ENCODE results near the gene FKBP2.

FKBP2 gene

DNA sequence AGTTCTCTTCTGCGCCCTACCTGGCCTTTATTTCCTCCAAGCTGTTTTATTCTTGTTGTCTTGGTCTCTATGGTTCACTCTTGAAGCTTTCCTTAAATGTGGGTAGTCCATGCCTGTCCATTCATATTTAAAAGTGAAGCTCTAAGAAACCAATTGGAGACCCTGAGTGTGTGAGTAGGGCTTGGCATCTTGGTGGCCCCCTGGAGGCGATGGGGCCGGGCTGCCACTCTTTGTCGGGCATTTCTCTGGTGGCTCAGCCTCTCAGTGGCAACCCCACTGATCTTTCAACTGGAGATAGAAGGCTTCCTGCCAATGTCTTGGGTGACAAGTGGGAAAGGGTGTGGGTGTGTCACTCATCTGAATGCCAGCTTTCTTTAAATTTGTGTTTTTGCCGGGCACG lies 24.0 kb upstream of the FKBP2 start:
- no peaks in the 10 kb centered on the region for H3K4me1 ChIP-seq (ENCODE audit: control insufficient read depth, insufficient read depth, low read length)
- peaks cover 0 to 9% of the 10 kb centered on the region in 2 experiments; a peak in 1 of 3 replicates for H3K36me3 ChIP-seq (ENCODE audit: control insufficient read depth in 2 of 2, insufficient read depth in 1 of 2, low read length in 2 of 2)
- ChIA-PET CTCF (interaction anchor here (0.5 to 5.2 kb wide), 6 partner anchors 12 to 969 kb away, joined by 3 to 37 read pairs (median 4); partner anchors contain the start of gene FERMT3), POLR2A (interaction anchor here (1.4 to 1.5 kb wide), 2 partner anchors 9 to 31 kb away, joined by 6 read pairs; partner anchors contain the start of genes NUDT22, STIP1 and TRPT1)
- TF ChIP-seq ZNF138 (tag by site-specific recombination; IDR thresholded peaks at IDR 0.05; ENCODE audit: borderline replicate concordance) (no peak), HOXC10 (CRISPR knock-in tag; IDR thresholded peaks at IDR 0.05) (no peak), ZNF146 (tag by site-specific recombination; IDR thresholded peaks at IDR 0.05) (no peak), ZNF843 (tag by site-specific recombination; IDR thresholded peaks at IDR 0.05) (no peak), SALL2 (tag by site-specific recombination; IDR thresholded peaks at IDR 0.05; ENCODE audit: borderline replicate concordance) (no peak), ZNF169 (tag by site-specific recombination; IDR thresholded peaks at IDR 0.05) (no peak)
- TF ChIP-seq, protein P1, sequence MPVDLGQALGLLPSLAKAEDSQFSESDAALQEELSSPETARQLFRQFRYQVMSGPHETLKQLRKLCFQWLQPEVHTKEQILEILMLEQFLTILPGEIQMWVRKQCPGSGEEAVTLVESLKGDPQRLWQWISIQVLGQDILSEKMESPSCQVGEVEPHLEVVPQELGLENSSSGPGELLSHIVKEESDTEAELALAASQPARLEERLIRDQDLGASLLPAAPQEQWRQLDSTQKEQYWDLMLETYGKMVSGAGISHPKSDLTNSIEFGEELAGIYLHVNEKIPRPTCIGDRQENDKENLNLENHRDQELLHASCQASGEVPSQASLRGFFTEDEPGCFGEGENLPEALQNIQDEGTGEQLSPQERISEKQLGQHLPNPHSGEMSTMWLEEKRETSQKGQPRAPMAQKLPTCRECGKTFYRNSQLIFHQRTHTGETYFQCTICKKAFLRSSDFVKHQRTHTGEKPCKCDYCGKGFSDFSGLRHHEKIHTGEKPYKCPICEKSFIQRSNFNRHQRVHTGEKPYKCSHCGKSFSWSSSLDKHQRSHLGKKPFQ (tag by site-specific recombination; IDR thresholded peaks at IDR 0.05): no peak
- TF ChIP-seq, protein P2, sequence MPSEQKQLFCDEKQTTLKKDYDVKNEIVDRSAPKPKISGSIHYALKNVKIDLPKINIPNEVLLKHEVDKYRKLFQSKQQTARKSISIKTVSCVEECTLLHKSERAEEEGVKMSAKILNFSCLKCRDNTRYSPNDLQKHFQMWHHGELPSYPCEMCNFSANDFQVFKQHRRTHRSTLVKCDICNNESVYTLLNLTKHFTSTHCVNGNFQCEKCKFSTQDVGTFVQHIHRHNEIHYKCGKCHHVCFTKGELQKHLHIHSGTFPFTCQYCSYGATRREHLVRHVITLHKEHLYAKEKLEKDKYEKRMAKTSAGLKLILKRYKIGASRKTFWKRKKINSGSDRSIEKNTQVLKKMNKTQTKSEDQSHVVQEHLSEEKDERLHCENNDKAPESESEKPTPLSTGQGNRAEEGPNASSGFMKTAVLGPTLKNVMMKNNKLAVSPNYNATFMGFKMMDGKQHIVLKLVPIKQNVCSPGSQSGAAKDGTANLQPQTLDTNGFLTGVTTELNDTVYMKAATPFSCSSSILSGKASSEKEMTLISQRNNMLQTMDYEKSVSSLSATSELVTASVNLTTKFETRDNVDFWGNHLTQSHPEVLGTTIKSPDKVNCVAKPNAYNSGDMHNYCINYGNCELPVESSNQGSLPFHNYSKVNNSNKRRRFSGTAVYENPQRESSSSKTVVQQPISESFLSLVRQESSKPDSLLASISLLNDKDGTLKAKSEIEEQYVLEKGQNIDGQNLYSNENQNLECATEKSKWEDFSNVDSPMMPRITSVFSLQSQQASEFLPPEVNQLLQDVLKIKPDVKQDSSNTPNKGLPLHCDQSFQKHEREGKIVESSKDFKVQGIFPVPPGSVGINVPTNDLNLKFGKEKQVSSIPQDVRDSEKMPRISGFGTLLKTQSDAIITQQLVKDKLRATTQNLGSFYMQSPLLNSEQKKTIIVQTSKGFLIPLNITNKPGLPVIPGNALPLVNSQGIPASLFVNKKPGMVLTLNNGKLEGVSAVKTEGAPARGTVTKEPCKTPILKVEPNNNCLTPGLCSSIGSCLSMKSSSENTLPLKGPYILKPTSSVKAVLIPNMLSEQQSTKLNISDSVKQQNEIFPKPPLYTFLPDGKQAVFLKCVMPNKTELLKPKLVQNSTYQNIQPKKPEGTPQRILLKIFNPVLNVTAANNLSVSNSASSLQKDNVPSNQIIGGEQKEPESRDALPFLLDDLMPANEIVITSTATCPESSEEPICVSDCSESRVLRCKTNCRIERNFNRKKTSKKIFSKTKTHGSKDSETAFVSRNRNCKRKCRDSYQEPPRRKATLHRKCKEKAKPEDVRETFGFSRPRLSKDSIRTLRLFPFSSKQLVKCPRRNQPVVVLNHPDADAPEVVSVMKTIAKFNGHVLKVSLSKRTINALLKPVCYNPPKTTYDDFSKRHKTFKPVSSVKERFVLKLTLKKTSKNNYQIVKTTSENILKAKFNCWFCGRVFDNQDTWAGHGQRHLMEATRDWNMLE (tag by site-specific recombination; conservative IDR thresholded peaks at IDR 0.05; ENCODE audit: low read depth): no peak
- TF ChIP-seq, protein P3, sequence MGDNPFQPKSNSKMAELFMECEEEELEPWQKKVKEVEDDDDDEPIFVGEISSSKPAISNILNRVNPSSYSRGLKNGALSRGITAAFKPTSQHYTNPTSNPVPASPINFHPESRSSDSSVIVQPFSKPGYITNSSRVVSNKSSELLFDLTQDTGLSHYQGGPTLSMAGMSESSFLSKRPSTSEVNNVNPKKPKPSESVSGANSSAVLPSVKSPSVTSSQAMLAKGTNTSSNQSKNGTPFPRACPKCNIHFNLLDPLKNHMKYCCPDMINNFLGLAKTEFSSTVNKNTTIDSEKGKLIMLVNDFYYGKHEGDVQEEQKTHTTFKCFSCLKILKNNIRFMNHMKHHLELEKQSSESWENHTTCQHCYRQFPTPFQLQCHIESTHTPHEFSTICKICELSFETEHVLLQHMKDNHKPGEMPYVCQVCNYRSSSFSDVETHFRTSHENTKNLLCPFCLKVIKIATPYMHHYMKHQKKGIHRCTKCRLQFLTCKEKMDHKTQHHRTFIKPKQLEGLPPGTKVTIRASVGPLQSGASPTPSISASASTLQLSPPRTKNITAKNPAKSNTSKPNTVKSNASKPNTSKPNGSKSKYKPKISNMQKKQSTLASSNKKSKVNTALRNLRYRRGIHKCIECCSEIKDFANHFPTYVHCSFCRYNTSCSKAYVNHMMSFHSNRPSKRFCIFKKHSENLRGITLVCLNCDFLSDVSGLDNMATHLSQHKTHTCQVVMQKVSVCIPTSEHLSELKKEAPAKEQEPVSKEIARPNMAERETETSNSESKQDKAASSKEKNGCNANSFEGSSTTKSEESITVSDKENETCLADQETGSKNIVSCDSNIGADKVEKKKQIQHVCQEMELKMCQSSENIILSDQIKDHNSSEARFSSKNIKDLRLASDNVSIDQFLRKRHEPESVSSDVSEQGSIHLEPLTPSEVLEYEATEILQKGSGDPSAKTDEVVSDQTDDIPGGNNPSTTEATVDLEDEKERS (tag by site-specific recombination; IDR thresholded peaks at IDR 0.05): no peak
- no peak overlapping the region for H3K4me3 ChIP-seq (ENCODE audit: low read depth, low read length)
- H3K9me3 ChIP-seq (ENCODE audit: control insufficient read depth, insufficient read depth, low read depth, low read length): no peaks in the 10 kb centered on the region
- no peak overlapping the region for H3K27ac ChIP-seq (ENCODE audit: extremely low read depth, low read depth, low read length)

DNA sequence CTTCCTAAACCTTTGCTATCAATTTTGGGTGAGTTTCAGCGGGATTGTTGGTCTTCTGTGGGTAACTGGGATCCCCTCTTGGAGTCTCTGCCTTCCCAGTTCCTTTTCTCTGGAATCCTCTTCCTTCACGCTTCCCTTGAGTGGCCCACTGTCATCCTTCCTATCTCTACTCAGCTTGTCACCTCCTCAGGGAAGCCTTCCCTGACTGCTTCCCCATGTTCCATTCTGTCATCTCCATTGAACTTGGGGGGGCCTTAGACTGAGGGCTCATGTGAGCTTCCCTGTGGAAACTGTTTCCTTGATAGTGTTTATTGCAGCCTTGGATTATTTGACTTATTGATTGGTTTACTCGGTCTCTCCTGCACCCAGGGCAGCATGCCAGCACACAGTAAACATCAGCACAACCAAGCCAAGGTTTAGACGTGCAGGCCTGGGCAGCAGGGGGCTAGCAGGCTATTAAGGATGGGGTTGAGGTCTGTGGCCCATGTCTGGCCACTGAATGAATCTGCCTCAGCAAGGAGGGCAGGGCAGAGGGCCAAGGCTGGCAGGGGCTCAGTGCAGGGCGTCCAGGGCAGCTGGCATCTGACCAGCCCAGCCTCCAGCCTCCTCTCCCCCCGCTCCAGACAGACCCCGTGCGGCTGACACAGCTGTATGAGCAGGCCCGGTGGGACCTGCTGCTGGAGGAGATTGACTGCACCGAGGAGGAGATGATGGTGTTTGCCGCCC lies 22.1 kb upstream of the FKBP2 start:
- H3K9me3 ChIP-seq (ENCODE audit: control insufficient read depth, insufficient read depth, low read depth, low read length): no peaks in the 10 kb centered on the region
- H3K4me3 ChIP-seq (ENCODE audit: low read depth, low read length): no peak overlapping the region
- TF ChIP-seq ZBTB21 (tag by site-specific recombination; IDR thresholded peaks at IDR 0.05) (no peak), ZNF549 (tag by site-specific recombination; IDR thresholded peaks at IDR 0.05) (no peak)
- TF ChIP-seq, protein P4, sequence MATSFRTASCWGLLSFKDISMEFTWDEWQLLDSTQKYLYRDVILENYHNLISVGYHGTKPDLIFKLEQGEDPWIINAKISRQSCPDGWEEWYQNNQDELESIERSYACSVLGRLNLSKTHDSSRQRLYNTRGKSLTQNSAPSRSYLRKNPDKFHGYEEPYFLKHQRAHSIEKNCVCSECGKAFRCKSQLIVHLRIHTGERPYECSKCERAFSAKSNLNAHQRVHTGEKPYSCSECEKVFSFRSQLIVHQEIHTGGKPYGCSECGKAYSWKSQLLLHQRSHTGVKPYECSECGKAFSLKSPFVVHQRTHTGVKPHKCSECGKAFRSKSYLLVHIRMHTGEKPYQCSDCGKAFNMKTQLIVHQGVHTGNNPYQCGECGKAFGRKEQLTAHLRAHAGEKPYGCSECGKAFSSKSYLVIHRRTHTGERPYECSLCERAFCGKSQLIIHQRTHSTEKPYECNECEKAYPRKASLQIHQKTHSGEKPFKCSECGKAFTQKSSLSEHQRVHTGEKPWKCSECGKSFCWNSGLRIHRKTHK (tag by site-specific recombination; IDR thresholded peaks at IDR 0.05): no peak
- no peaks in the 10 kb centered on the region for H3K4me1 ChIP-seq (ENCODE audit: control insufficient read depth, insufficient read depth, low read length)
- ChIA-PET CTCF (interaction anchor here (0.7 to 5.2 kb wide), 3 partner anchors 14 to 85 kb away, joined by 3 to 37 read pairs (median 4); partner anchors contain the start of gene FERMT3), POLR2A (no interaction called here)
- no peak overlapping the region for H3K27ac ChIP-seq (ENCODE audit: extremely low read depth, low read depth, low read length)
- peaks cover 0 to 17% of the 10 kb centered on the region in 2 experiments; a peak in 1 of 3 replicates for H3K36me3 ChIP-seq (ENCODE audit: control insufficient read depth in 2 of 2, insufficient read depth in 1 of 2, low read length in 2 of 2)
